ENCODE measurements around the gene CREB3L2.
"Not testable (repeated sequence)": the region's sequence is repeated elsewhere in the genome, so short reads cannot be mapped to it uniquely, and the experiment has no call there.

The CREB3L2 gene

DNA sequence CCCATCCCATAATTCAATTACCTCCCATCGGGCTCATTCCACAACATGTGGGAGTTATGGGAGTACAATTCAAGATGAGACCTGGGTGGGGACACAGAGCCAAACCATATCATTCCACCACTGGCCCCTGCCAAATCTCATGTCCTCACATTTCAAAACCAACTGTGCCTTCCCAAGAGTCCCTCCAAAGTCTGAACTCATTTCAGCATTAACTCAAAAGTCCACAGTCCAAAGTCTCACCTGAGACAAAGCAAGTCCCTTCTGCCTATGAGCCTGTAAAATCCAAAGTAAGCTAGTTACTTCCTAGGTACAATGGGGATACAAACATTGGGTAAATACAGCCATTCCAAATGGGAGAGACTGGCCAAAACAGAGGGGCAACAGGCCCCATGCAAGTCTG lies 170.3 kb downstream of the CREB3L2 start:
- DNase-seq, result not testable (repeated sequence)

DNA sequence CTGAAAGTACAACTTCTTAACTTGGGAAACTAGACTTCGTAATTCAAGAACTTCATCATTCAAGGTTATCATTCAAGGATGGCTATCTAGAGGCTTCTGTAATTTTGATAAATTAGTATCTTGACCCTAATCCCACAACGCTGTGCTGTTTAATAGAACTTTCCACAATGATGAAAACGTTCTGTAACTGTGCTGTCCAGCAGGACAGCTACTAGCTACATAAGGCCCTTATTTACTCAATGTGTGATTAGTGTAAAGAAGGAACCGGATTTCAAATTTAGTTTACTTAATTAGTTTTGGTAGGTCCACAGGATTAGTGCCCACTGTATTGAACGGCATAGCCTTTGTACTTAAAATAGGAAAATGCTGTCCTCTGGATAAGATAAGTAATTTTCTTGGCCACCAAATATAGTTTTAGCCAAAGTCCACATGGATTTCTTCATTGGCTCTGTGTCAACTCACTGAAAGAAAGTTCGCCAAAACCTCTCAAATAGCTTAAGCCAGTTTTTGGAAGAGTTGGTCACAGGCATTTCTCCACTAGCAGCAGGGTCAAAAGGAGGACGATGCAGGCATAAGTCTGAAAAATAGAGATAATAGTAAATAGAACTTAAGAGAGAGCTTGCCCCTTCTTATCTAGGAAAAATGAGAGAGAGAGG lies 172.4 kb downstream of the CREB3L2 start:
- no peak for DNase-seq

DNA sequence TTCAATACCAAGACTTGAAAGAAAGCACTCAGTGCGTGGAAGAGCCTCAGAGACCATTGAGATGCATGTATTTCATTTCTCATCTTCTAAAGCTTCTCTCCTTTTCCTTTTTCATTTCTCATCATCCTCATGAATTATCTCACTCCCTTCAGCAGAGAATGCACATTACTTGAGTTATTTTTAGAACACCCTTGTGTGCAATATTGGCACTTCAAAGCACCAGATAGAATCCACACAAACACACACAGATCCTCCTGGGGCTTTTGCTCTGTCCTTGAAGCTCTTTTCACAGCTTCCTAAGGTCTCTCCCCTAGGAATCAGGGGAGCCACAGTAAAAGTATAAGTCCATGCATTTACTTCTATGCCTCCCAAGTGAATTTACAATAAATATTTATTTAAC lies 173.4 kb downstream of the CREB3L2 start:
- no peak for DNase-seq

DNA sequence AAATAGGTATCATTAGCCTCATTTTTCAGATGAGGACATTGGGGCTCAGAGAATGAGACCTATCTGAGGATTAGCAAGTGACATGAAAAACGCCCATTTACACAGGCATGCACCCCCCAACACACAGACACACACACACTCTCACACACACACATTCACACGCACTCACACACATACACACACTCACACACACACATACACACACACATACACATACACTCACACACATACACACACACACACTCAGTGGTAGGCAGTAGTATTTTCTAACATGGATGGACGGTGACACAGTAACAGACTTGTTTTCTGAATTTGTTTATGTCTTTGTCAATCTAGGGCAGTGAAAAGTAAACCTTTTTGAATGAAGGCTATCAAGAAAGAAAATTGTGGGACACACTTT lies 176.4 kb downstream of the CREB3L2 start:
- DNase-seq, result no peak
